Measurements from ENCODE around the gene TMEM240.
"Not testable (repeated sequence)": the region's sequence is repeated elsewhere in the genome, so short reads cannot be mapped to it uniquely, and the experiment has no call there.

Gene TMEM240

GRCh38 chr1:1541956-1542765 is 1.7 kb upstream of the TMEM240 start:
- no peak for DNase-seq (ENCODE audit: extremely low read depth in 1 of 2, low read depth in 1 of 2)

GRCh38 chr1:1540818-1541628 is 599 bp upstream of the TMEM240 start:
- DNase-seq (ENCODE audit: extremely low read depth in 1 of 2, low read depth in 1 of 2): no peak

GRCh38 chr1:1539310-1540089 is 924 bp downstream of the TMEM240 start:
- DNase-seq (ENCODE audit: extremely low read depth in 1 of 2, low read depth in 1 of 2): no peak

GRCh38 chr1:1538989-1539309 is 1.5 kb downstream of the TMEM240 start:
- no peak for DNase-seq (ENCODE audit: extremely low read depth in 1 of 2, low read depth in 1 of 2)

GRCh38 chr1:1538334-1538733 is 2.1 kb downstream of the TMEM240 start:
- DNase-seq (ENCODE audit: extremely low read depth in 1 of 2, low read depth in 1 of 2): no peak

- no peak for DNase-seq (ENCODE audit: extremely low read depth in 1 of 2, low read depth in 1 of 2)
These were observed 2.7 kb downstream of the TMEM240 start for GRCh38 chr1:1537626-1538250.

- DNase-seq (ENCODE audit: extremely low read depth in 1 of 2, low read depth in 1 of 2): no peak
These were observed 3.4 kb downstream of the TMEM240 start for GRCh38 chr1:1536938-1537546.

GRCh38 chr1:1536019-1536937 is 4.1 kb downstream of the TMEM240 start:
- no peak for DNase-seq (ENCODE audit: extremely low read depth in 1 of 2, low read depth in 1 of 2)

- DNase-seq (ENCODE audit: extremely low read depth in 1 of 2, low read depth in 1 of 2): no peak
These were observed 5.0 kb downstream of the TMEM240 start for GRCh38 chr1:1535201-1536018.

- no peak for DNase-seq (ENCODE audit: extremely low read depth in 1 of 2, low read depth in 1 of 2)
These were observed 5.8 kb downstream of the TMEM240 start for GRCh38 chr1:1534401-1535154.

- DNase-seq (ENCODE audit: extremely low read depth in 1 of 2, low read depth in 1 of 2): not testable (repeated sequence)
These were observed 6.5 kb downstream of the TMEM240 start for GRCh38 chr1:1533894-1534291.

GRCh38 chr1:1533176-1533893 is 7.1 kb downstream of the TMEM240 start:
- DNase-seq (ENCODE audit: extremely low read depth in 1 of 2, low read depth in 1 of 2): not testable (repeated sequence)

GRCh38 chr1:1531947-1532346 is 8.5 kb downstream of the TMEM240 start:
- no peak for DNase-seq (ENCODE audit: extremely low read depth in 1 of 2, low read depth in 1 of 2)

GRCh38 chr1:1529936-1530335 is 10.5 kb downstream of the TMEM240 start:
- no peak for DNase-seq (ENCODE audit: extremely low read depth in 1 of 2, low read depth in 1 of 2)

- no peak for DNase-seq (ENCODE audit: extremely low read depth in 1 of 2, low read depth in 1 of 2)
These were observed 11.1 kb downstream of the TMEM240 start for GRCh38 chr1:1529321-1529720.

- DNase-seq (ENCODE audit: extremely low read depth in 1 of 2, low read depth in 1 of 2): no peak
These were observed 11.8 kb downstream of the TMEM240 start for GRCh38 chr1:1528301-1529267.
